GM19468 (cell line): Measurements from ENCODE around the gene SIX1.

ENCODE experiments used
- ATAC-seq: cut with Tn5 transposase; IDR thresholded peaks from one replicate; pipeline ENCODE4 v1.9.1; 2021; ENCODE audit warnings: mild to moderate bottlenecking, moderate library complexity, moderate number of reproducible peaks; ENCODE audit not compliant: unreplicated experiment; ENCODE audit errors: extremely low read depth

The SIX1 gene

GRCh38 chr14:60616461-60616959, 32.8 kb downstream of the SIX1 start:
- ATAC-seq: no peak

- no peak for ATAC-seq
These were observed 47.0 kb downstream of the SIX1 start for GRCh38 chr14:60602291-60602690.

- ATAC-seq: no peak
These were observed 49.5 kb downstream of the SIX1 start for GRCh38 chr14:60599727-60600126.

GRCh38 chr14:60596139-60596538, 53.1 kb downstream of the SIX1 start:
- ATAC-seq: no peak

GRCh38 chr14:60594062-60594461, 55.2 kb downstream of the SIX1 start:
- ATAC-seq: no peak
